GM21447 (cell line): Measurements from ENCODE around the gene ZSCAN26.
"Not testable (repeated sequence)": the region's sequence is repeated elsewhere in the genome, so short reads cannot be mapped to it uniquely, and the experiment has no call there.

Source experiments
- ATAC-seq: cut with Tn5 transposase; IDR thresholded peaks from one replicate; pipeline ENCODE4 v1.9.1; 2021; ENCODE audit not compliant: unreplicated experiment

The ZSCAN26 gene

GRCh38 chr6:28315628-28316027 lies 48.7 kb downstream of the ZSCAN26 start:
- ATAC-seq: no peak

GRCh38 chr6:28317866-28318265 lies 50.9 kb downstream of the ZSCAN26 start:
- not testable (repeated sequence) for ATAC-seq

GRCh38 chr6:28322661-28323060 lies 55.7 kb downstream of the ZSCAN26 start:
- no peak for ATAC-seq

GRCh38 chr6:28323813-28324424 lies 57.0 kb downstream of the ZSCAN26 start:
- ATAC-seq: no peak

- ATAC-seq: no peak
These were observed 59.5 kb downstream of the ZSCAN26 start for GRCh38 chr6:28326371-28326948.
